ENCODE results near the gene C3orf18.

The C3orf18 gene

GRCh38 chr3:50567386-50568167 lies at the start of gene C3orf18:
Gene C3orf18 (minus strand): TSS chr3:50567747. CDS start chr3:50565699, 2,048 bp downstream.
- DNase-seq = peak; percentile 97

GRCh38 chr3:50616770-50617095 lies 49.2 kb upstream of the C3orf18 start:
- peak; percentile 99 for DNase-seq

- DNase-seq = peak; percentile 89
Measured at GRCh38 chr3:50616003-50616769, 48.6 kb upstream of the C3orf18 start.

GRCh38 chr3:50615190-50615589 lies 47.6 kb upstream of the C3orf18 start:
- no peak for DNase-seq

GRCh38 chr3:50612970-50613846 lies 45.7 kb upstream of the C3orf18 start:
- DNase-seq = peak; percentile 52

GRCh38 chr3:50612234-50612882 lies 44.8 kb upstream of the C3orf18 start:
- no peak for DNase-seq

- peak; percentile 98 for DNase-seq
Measured at GRCh38 chr3:50611464-50612233, 44.1 kb upstream of the C3orf18 start, which contains the start of gene CISH. Gene CISH (minus strand): TSS chr3:50611774. CDS start chr3:50611650, 124 bp downstream.

GRCh38 chr3:50610992-50611463 lies 43.5 kb upstream of the C3orf18 start:
- DNase-seq = no peak

- DNase-seq = peak; percentile 69
Measured at GRCh38 chr3:50610181-50610971, 42.8 kb upstream of the C3orf18 start.

GRCh38 chr3:50609763-50610085 lies 42.2 kb upstream of the C3orf18 start:
- peak; percentile 51 for DNase-seq

- DNase-seq = peak; percentile 50
Measured at GRCh38 chr3:50609071-50609762, 41.7 kb upstream of the C3orf18 start.

GRCh38 chr3:50608278-50608677 lies 40.7 kb upstream of the C3orf18 start:
- peak; percentile 54 for DNase-seq

- DNase-seq = peak; percentile 69
Measured at GRCh38 chr3:50607271-50608091, 39.9 kb upstream of the C3orf18 start.

- DNase-seq = peak; percentile 65
Measured at GRCh38 chr3:50606596-50606995, 39.0 kb upstream of the C3orf18 start.

- peak; percentile 58 for DNase-seq
Measured at GRCh38 chr3:50605901-50606326, 38.4 kb upstream of the C3orf18 start.

GRCh38 chr3:50604628-50605588 lies 37.4 kb upstream of the C3orf18 start:
- DNase-seq = peak; percentile 62

GRCh38 chr3:50604110-50604621 lies 36.6 kb upstream of the C3orf18 start:
- DNase-seq = peak; percentile 56
